ENCODE data around the gene MAPK10. TPM values are rescaled to one million over a fixed set of nuclear protein-coding genes. Genes with fewer than 3 reads are reported as not detected.

MAPK10 gene
- total RNA-seq, 1 experiment from 2014 or later, result 4.7 TPM

GRCh38 chr4:86159216-86159615, 200.6 kb downstream of the MAPK10 start:
- no peak for TF ChIP-seq CTCF (conservative IDR thresholded peaks at IDR 0.05)

More at GRCh38 chr4:86159216-86159615, 200.6 kb downstream of the MAPK10 start:
- no CpG with 5 or more reads among the region's 4 CpGs for WGBS (ENCODE audit: extremely low coverage, insufficient read length, low lambda C conversion rate)
- Mint-ChIP-seq H3K4me3 (no peak overlapping the region), H3K4me1 (peaks cover 8 to 10% of the 10 kb centered on the region in 2 experiments; a peak in 3 of 4 replicates), H3K27me3 (ENCODE audit: low read depth) (no peaks in the 10 kb centered on the region), H3K9me3 (no peaks in the 10 kb centered on the region), H3K36me3 (ENCODE audit: insufficient read depth in 1 of 3, low read depth in 3 of 3) (no peaks in the 10 kb centered on the region), H3K27ac (no peak overlapping the region)
- H3K79me1 ChIP-seq (ENCODE audit: insufficient read depth, low read depth, low read length, poor library complexity, severe bottlenecking), result no peaks in the 10 kb centered on the region
- H3K56ac ChIP-seq (ENCODE audit: insufficient read length, low read depth, low read length), result no peak overlapping the region
- H3K4me2 ChIP-seq (ENCODE audit: insufficient read depth, insufficient read length, low read length), result no peak overlapping the region
- no peak overlapping the region for H3K27ac ChIP-seq (ENCODE audit: insufficient read length, low read depth, low read length)
- H4K8ac ChIP-seq (replicated peaks; ENCODE audit: insufficient read length, low read depth, low read length), result no peak overlapping the region
- H2BK12ac ChIP-seq (ENCODE audit: insufficient read length, low read depth, low read length), result no peak overlapping the region
- no peak overlapping the region for H2AFZ ChIP-seq (ENCODE audit: low read length)
- DNase-seq, result no peak
- H3K4me1 ChIP-seq (ENCODE audit: insufficient read depth, low read length), result no peaks in the 10 kb centered on the region; the same call in 1 of the 2 replicates
- H3K27me3 ChIP-seq (ENCODE audit: insufficient read depth, low read length), result no peaks in the 10 kb centered on the region
- H3K18ac ChIP-seq (ENCODE audit: insufficient read length, low read depth, low read length), result no peak overlapping the region
- H2BK120ac ChIP-seq (ENCODE audit: low read depth, low read length, poor library complexity, severe bottlenecking), result no peak overlapping the region
- H3K23ac ChIP-seq (ENCODE audit: insufficient read length, low read depth, low read length), result no peak overlapping the region
- H2BK20ac ChIP-seq (ENCODE audit: low read depth, low read length, poor library complexity, severe bottlenecking), result no peak overlapping the region
- H4K91ac ChIP-seq (ENCODE audit: insufficient read length, low read depth, low read length), result no peak overlapping the region
- no peak overlapping the region for H3T11ph ChIP-seq (ENCODE audit: low read length)
- H2AK5ac ChIP-seq (ENCODE audit: insufficient read length, low read length), result no peak overlapping the region
- H4K20me1 ChIP-seq (ENCODE audit: control insufficient read depth, insufficient read depth, insufficient read length), result no peaks in the 10 kb centered on the region
- H3K4ac ChIP-seq (ENCODE audit: low read depth, low read length), result no peak overlapping the region
- no peak overlapping the region for H4K5ac ChIP-seq (ENCODE audit: insufficient read length, low read depth, low read length)
- no peak overlapping the region for H2BK15ac ChIP-seq (ENCODE audit: low read depth, low read length)
- H2BK5ac ChIP-seq (ENCODE audit: insufficient read length, low read length), result no peak overlapping the region
- no peak overlapping the region for H3K9ac ChIP-seq (ENCODE audit: extremely low read depth, insufficient read length, low read length)
- no peaks in the 10 kb centered on the region for H3K79me2 ChIP-seq (ENCODE audit: insufficient read depth, low read length)
- H3K23me2 ChIP-seq (ENCODE audit: insufficient read length, low read depth, low read length, poor library complexity, severe bottlenecking), result no peaks in the 10 kb centered on the region
- no peak overlapping the region for H3K14ac ChIP-seq (ENCODE audit: insufficient read depth, low read length)
- no peaks in the 10 kb centered on the region for H3K9me3 ChIP-seq (ENCODE audit: control insufficient read depth, low read depth, low read length)
